ENCODE data around the gene LCE1A. TPM values are rescaled to one million over a fixed set of nuclear protein-coding genes. Genes with fewer than 3 reads are reported as not detected.

Gene LCE1A
- total RNA-seq, 1 experiment from 2014 or later: not detected

DNA sequence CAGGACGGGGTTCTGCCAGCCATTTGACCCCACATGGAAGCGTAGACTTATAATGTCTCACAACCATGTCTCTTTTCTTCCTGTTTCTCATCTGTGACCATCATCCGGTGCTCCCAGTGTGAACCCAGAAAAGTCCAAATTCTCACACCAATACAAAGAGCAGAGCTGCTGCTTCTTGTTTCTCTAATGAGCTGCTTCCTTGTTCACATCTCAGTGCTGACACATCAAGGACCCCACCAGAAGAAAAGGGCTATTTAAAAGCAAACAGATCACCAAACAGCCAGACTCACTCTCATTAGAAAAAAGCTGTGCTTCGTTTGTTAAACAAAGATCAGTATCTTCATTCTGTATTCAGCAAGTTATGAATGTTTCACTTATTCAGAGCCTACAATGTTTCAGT lies 31.6 kb upstream of the LCE1A start:
- ChIA-PET POLR2A (no interaction called here), CTCF (no interaction called here)
- DNase-seq (ENCODE audit: low read depth, low spot score): no peak
- TF ChIP-seq, protein P1, sequence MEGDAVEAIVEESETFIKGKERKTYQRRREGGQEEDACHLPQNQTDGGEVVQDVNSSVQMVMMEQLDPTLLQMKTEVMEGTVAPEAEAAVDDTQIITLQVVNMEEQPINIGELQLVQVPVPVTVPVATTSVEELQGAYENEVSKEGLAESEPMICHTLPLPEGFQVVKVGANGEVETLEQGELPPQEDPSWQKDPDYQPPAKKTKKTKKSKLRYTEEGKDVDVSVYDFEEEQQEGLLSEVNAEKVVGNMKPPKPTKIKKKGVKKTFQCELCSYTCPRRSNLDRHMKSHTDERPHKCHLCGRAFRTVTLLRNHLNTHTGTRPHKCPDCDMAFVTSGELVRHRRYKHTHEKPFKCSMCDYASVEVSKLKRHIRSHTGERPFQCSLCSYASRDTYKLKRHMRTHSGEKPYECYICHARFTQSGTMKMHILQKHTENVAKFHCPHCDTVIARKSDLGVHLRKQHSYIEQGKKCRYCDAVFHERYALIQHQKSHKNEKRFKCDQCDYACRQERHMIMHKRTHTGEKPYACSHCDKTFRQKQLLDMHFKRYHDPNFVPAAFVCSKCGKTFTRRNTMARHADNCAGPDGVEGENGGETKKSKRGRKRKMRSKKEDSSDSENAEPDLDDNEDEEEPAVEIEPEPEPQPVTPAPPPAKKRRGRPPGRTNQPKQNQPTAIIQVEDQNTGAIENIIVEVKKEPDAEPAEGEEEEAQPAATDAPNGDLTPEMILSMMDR (IDR thresholded peaks at IDR 0.05): no peak
- TF ChIP-seq, protein P2, sequence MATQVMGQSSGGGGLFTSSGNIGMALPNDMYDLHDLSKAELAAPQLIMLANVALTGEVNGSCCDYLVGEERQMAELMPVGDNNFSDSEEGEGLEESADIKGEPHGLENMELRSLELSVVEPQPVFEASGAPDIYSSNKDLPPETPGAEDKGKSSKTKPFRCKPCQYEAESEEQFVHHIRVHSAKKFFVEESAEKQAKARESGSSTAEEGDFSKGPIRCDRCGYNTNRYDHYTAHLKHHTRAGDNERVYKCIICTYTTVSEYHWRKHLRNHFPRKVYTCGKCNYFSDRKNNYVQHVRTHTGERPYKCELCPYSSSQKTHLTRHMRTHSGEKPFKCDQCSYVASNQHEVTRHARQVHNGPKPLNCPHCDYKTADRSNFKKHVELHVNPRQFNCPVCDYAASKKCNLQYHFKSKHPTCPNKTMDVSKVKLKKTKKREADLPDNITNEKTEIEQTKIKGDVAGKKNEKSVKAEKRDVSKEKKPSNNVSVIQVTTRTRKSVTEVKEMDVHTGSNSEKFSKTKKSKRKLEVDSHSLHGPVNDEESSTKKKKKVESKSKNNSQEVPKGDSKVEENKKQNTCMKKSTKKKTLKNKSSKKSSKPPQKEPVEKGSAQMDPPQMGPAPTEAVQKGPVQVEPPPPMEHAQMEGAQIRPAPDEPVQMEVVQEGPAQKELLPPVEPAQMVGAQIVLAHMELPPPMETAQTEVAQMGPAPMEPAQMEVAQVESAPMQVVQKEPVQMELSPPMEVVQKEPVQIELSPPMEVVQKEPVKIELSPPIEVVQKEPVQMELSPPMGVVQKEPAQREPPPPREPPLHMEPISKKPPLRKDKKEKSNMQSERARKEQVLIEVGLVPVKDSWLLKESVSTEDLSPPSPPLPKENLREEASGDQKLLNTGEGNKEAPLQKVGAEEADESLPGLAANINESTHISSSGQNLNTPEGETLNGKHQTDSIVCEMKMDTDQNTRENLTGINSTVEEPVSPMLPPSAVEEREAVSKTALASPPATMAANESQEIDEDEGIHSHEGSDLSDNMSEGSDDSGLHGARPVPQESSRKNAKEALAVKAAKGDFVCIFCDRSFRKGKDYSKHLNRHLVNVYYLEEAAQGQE (IDR thresholded peaks at IDR 0.05; ENCODE audit: insufficient read depth in 1 of 2, low read depth in 2 of 2, low read length in 1 of 2): no peak
- TF ChIP-seq POLR2AphosphoS5 (IDR thresholded peaks at IDR 0.05; ENCODE audit: low read depth, low read length): no peak
- no peak for TF ChIP-seq SIN3A (IDR thresholded peaks at IDR 0.05; ENCODE audit: borderline replicate concordance, insufficient read depth, low read depth, low read length)
- no peak for TF ChIP-seq TCF7L2 (IDR thresholded peaks at IDR 0.05; ENCODE audit: low read depth, low read length)
- intact Hi-C loops (cut with micrococcal nuclease; ENCODE audit: unreplicated experiment): no loop called here
- Histone ChIP-seq H3K4me1 (ENCODE audit: control insufficient read depth, insufficient read depth, low read length) (no peaks in the 10 kb centered on the region), H3K27me3 (ENCODE audit: control insufficient read depth, insufficient read depth, low read length) (peaks cover 2% of the 10 kb centered on the region; the same call in 1 of the 2 replicates), H3K9me3 (ENCODE audit: control insufficient read depth, insufficient read depth, low read depth, low read length) (no peaks in the 10 kb centered on the region), H3K36me3 (ENCODE audit: control insufficient read depth, insufficient read depth, low read length) (no peaks in the 10 kb centered on the region), H3K4me3 (ENCODE audit: low read depth in 2 of 2, low read length in 2 of 2) (no peak overlapping the region), H3K27ac (ENCODE audit: low read length) (no peak overlapping the region)
- in situ Hi-C loops (cut with HindIII; ENCODE audit: low pct_unique_long_range_greater_than_20kb, low sequenced_read_pairs): no loop called here
- ATAC-seq: no peak
- BruUV-seq (replicated peaks): no TSS peak

DNA sequence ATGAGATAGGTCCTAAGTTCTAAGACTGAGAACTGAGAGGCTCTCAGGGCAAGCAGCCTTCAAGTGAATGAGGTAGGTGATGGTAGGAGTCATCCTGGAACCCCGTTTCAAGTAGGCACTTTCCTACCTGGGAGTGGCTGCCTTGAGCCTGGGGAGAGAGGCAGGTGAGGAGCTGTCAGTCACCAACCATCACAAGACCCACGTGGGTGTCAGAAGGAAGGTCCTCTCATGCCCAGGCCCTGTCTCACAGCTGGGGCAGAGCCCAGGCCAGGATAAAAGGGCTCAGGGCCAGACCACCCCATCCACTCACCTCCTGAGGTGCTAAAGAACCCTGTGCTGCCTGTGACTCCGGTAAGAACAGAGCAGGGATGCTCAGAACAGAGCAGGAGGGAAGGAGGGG lies 30.9 kb upstream of the LCE1A start, which contains the start of gene LCE1D:
LCE1D (plus strand) TSS at position 301 of the 400 bp plus-strand sequence. CDS start 1,074 bp downstream, outside the sequence.
- POLR2A ChIA-PET: interaction anchor here (0.6 kb wide), 1 partner anchor 943 kb away, joined by 19 read pairs; no protein-coding TSS in a partner anchor
- Histone ChIP-seq H3K27me3 (ENCODE audit: control insufficient read depth, insufficient read depth, low read length) (peaks cover 2% of the 10 kb centered on the region; the same call in 1 of the 2 replicates), H3K9me3 (ENCODE audit: control insufficient read depth, insufficient read depth, low read depth, low read length) (no peaks in the 10 kb centered on the region), H3K4me3 (ENCODE audit: low read depth in 2 of 2, low read length in 2 of 2) (no peak within 1 kb of the TSS), H3K36me3 (ENCODE audit: control insufficient read depth, insufficient read depth, low read length) (no peaks in the 10 kb centered on the region), H3K4me1 (ENCODE audit: control insufficient read depth, insufficient read depth, low read length) (no peaks in the 10 kb centered on the region), H3K27ac (ENCODE audit: low read length) (no peak within 1 kb of the TSS)
- no TSS peak for BruUV-seq (replicated peaks)
- intact Hi-C loops (cut with micrococcal nuclease; ENCODE audit: unreplicated experiment) (no loop called here), in situ Hi-C loops (cut with HindIII; ENCODE audit: low pct_unique_long_range_greater_than_20kb, low sequenced_read_pairs) (no loop called here)
- TF ChIP-seq TCF7L2 (IDR thresholded peaks at IDR 0.05; ENCODE audit: low read depth, low read length): no peak
- TF ChIP-seq, protein P1 (IDR thresholded peaks at IDR 0.05): no peak
- no peak for TF ChIP-seq SIN3A (IDR thresholded peaks at IDR 0.05; ENCODE audit: borderline replicate concordance, insufficient read depth, low read depth, low read length)
- TF ChIP-seq POLR2AphosphoS5 (IDR thresholded peaks at IDR 0.05; ENCODE audit: low read depth, low read length): no peak
- CTCF ChIA-PET: no interaction called here
- ATAC-seq: no peak
- no peak for DNase-seq (ENCODE audit: low read depth, low spot score)
